ENCODE measurements around the gene SPIC. TPM values are rescaled to one million over a fixed set of nuclear protein-coding genes. Genes with fewer than 3 reads are reported as not detected.

SPIC gene
- total RNA-seq, 1 experiment from 2014 or later = not detected

- DNase-seq (ENCODE audit: low read depth) = no peak
Measured at GRCh38 chr12:101536069-101536674, 61.0 kb downstream of the SPIC start.

Other genes starting within 250 kb of the SPIC start
- gene UTP20, start 195.2 kb upstream of the SPIC start, total RNA-seq (2014; rRNA removed; shearing (Covaris generic)) = 41.9 and 42.2 TPM in 2 replicates
- 85.0 and 86.1 TPM in 2 replicates for gene ARL1, start 67.6 kb upstream of the SPIC start, total RNA-seq (2014; rRNA removed; shearing (Covaris generic))
- not detected in 2 replicates for gene MYBPC1, start 119.6 kb downstream of the SPIC start, total RNA-seq (2014; rRNA removed; shearing (Covaris generic))
- gene CHPT1, start 222.3 kb downstream of the SPIC start, total RNA-seq (2014; rRNA removed; shearing (Covaris generic)) = 32.6 and 38.8 TPM in 2 replicates

Measured in Daoy (cell line).